ENCODE measurements around the gene SYNE1.

SYNE1 gene

DNA sequence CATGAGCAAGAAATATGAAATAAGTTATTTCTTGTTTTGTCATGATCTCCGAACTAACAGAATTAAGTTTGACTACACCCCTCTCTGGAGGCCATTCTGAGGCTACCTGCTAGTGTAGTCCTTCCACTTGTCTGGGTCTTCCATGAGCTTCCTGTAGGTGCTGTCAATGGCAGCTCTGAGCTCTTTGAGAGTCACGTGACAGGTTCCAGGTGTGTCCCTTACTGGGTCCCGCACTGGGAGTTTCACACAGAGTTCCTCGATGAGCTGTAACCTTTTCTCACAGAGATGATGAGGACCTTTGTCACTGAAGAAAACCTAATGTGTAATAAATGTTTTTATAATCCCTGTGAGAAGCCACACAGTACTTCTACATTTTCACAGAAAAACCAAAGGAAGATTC, 186.6 kb downstream of the SYNE1 start:
- TF ChIP-seq, protein P1, sequence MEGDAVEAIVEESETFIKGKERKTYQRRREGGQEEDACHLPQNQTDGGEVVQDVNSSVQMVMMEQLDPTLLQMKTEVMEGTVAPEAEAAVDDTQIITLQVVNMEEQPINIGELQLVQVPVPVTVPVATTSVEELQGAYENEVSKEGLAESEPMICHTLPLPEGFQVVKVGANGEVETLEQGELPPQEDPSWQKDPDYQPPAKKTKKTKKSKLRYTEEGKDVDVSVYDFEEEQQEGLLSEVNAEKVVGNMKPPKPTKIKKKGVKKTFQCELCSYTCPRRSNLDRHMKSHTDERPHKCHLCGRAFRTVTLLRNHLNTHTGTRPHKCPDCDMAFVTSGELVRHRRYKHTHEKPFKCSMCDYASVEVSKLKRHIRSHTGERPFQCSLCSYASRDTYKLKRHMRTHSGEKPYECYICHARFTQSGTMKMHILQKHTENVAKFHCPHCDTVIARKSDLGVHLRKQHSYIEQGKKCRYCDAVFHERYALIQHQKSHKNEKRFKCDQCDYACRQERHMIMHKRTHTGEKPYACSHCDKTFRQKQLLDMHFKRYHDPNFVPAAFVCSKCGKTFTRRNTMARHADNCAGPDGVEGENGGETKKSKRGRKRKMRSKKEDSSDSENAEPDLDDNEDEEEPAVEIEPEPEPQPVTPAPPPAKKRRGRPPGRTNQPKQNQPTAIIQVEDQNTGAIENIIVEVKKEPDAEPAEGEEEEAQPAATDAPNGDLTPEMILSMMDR (IDR thresholded peaks at IDR 0.05; ENCODE audit: borderline replicate concordance, control extremely low read depth, extremely low read depth, insufficient read depth, missing control alignments), result no peak
- no peak for DNase-seq (ENCODE audit: low spot score)
- in situ Hi-C loops (cut with MboI; ENCODE audit: low sequenced_read_pairs, unreplicated experiment), result no loop called here

DNA sequence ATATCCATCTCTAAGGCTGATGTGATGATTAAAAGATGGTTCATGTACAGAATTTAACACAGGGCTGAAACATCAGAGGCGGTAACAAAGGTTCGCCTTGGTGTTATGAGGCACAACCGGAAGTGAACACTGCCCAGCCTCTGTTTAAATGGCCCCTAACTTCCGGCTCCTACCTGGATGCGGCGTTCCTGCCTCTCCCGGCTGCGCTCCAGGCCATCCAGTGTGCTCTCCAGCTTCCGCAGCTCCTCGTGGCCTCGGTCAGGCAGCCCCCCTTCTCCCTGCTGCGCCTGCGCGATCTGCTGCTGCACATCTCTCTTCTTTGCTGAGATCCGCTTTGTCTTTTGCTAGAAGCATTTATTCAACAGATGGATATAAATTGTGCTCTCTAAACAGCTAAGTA, 195.3 kb downstream of the SYNE1 start:
- TF ChIP-seq, protein P1 (IDR thresholded peaks at IDR 0.05; ENCODE audit: borderline replicate concordance, control extremely low read depth, extremely low read depth, insufficient read depth, missing control alignments), result no peak
- DNase-seq (ENCODE audit: low spot score), result no peak
- in situ Hi-C loops (cut with MboI; ENCODE audit: low sequenced_read_pairs, unreplicated experiment), result no loop called here

DNA sequence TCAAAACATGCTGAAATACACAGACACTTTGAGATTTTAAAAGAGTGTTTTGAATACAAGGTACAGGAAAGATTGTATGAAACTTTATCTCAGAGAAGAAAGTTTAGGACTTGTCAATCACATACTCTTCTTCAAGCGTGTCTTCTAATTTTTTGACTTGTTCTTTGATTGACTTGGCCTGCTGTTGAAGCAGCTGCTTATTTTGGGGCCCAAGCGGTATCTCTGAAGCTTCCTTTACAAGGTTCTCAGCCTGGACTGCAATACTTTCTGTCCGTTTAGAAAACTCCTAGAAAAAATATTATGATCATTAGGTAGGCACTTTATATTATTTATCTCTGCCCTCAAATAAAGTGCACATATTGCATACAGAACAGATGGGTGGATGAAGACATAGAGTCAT, 201.3 kb downstream of the SYNE1 start:
- in situ Hi-C loops (cut with MboI; ENCODE audit: low sequenced_read_pairs, unreplicated experiment), result no loop called here
- no peak for DNase-seq (ENCODE audit: low spot score)
- TF ChIP-seq, protein P1 (IDR thresholded peaks at IDR 0.05; ENCODE audit: borderline replicate concordance, control extremely low read depth, extremely low read depth, insufficient read depth, missing control alignments), result no peak

DNA sequence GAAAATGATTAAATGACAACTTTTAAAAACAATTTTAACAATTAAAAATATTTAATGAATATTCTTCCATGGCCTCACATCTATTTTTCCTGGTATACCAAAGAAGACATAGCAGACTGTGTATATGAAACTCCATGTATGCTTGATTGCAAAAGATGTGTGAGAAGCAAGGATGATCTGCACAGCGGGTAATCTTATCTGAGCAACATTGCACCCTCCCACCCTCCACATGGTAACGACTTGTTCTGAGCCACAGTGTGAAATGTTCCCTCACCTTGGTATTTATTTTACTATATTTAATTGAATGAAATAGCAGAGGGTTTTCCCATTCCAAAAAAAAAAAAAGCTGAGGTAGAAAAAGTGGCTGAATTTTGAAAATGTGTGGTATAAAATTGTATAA, 204.4 kb downstream of the SYNE1 start:
- in situ Hi-C loops (cut with MboI; ENCODE audit: low sequenced_read_pairs, unreplicated experiment), result no loop called here
- DNase-seq (ENCODE audit: low spot score), result no peak
- TF ChIP-seq, protein P1 (IDR thresholded peaks at IDR 0.05; ENCODE audit: borderline replicate concordance, control extremely low read depth, extremely low read depth, insufficient read depth, missing control alignments), result no peak

DNA sequence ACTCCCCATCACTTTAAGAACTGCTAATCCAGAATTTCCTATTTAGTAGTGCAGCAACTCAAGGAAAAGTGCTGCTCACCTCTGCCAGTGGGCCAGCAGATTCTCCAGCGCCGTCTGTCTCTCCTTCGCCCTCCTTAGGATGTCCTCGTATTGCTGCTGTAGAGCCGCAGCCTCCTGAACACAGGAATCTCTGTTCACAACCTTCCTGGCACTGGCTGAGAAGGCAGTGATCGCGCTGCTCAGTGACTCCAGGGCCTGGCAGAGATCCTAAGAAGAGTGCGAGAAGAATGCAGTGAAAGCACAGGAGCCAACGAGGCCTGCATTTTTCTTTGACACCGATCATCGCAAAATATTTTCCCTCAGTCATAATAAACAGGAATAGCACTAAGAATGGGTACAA, 209.0 kb downstream of the SYNE1 start:
- no peak for DNase-seq (ENCODE audit: low spot score)
- TF ChIP-seq, protein P1 (IDR thresholded peaks at IDR 0.05; ENCODE audit: borderline replicate concordance, control extremely low read depth, extremely low read depth, insufficient read depth, missing control alignments), result no peak
- in situ Hi-C loops (cut with MboI; ENCODE audit: low sequenced_read_pairs, unreplicated experiment), result no loop called here

DNA sequence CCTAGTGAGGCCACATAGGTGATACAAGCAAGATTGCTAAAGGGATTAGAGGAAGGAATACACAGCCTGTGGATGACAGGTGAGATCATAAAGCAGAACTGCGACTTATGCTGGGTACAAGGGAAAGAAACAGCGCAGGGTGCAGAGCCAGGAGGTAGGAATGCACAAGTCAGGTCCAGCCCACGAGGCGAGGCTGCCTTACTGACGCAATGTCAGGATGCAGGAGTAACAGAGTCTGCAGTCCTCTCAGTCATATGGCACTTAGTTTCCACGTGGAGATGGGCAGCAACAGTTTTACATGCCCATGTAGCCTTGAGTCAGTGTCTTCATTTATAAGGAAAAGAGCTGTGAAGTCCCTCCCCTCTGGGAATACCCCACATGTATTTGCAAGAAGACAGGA, 210.9 kb downstream of the SYNE1 start:
- in situ Hi-C loops (cut with MboI; ENCODE audit: low sequenced_read_pairs, unreplicated experiment), result no loop called here
- DNase-seq (ENCODE audit: low spot score), result no peak
- TF ChIP-seq, protein P1 (IDR thresholded peaks at IDR 0.05; ENCODE audit: borderline replicate concordance, control extremely low read depth, extremely low read depth, insufficient read depth, missing control alignments), result no peak

Data from GM13976 (cell line).